CD14-positive monocyte (primary cell): Measurements from ENCODE around the gene UBE2G1. TPM values are rescaled to one million over a fixed set of nuclear protein-coding genes. Genes with fewer than 3 reads are reported as not detected.

Experiments
- DNase-seq, 3 donors: peaks; one replicate each; pipeline ENCODE4 v3.0.0-alpha.2; 2011 to 2022
- H2AFZ ChIP-seq: 2 replicates; pipeline ENCODE4 v1.6.0; 2012; ENCODE audit warnings: mild to moderate bottlenecking, low read depth, low read length, inconsistent platforms; ENCODE audit not compliant: insufficient read depth, poor library complexity, severe bottlenecking
- H3K27ac ChIP-seq, 2 donors: 1 replicate in 1 of 2; 2 replicates in 1 of 2; pipeline ENCODE4 v1.5.1; 2012 to 2013; ENCODE audit warnings: low read length in 2 of 2, control low read depth in 1 of 2, inconsistent platforms in 1 of 2, low read depth in 1 of 2, mild to moderate bottlenecking in 1 of 2
- H3K27me3 ChIP-seq, 2 donors: one replicate each; pipeline versions ENCODE4 v1.6.0 to v1.6.1; 2011 to 2013; ENCODE audit warnings: low read length in 2 of 2; ENCODE audit not compliant: control insufficient read depth in 2 of 2, insufficient read depth in 2 of 2
- H3K36me3 ChIP-seq, 2 donors: replicated peaks in 1 of 2; 1 replicate in 1 of 2; 2 replicates in 1 of 2; pipeline versions ENCODE4 v1.5.1 to v1.6.1; 2012 to 2013; ENCODE audit warnings: low read length in 2 of 2, control low read depth in 1 of 2, inconsistent platforms in 1 of 2, mild to moderate bottlenecking in 1 of 2; ENCODE audit not compliant: insufficient read depth in 2 of 2, control insufficient read depth in 1 of 2
- H3K4me1 ChIP-seq, 2 donors: 1 replicate in 1 of 2; 2 replicates in 1 of 2; pipeline versions ENCODE4 v1.5.1 to v1.6.1; 2012 to 2013; ENCODE audit warnings: low read length in 2 of 2, control low read depth in 1 of 2, inconsistent platforms in 1 of 2, mild to moderate bottlenecking in 1 of 2, moderate library complexity in 1 of 2; ENCODE audit not compliant: insufficient read depth in 2 of 2, control insufficient read depth in 1 of 2
- H3K4me2 ChIP-seq: replicated peaks from 2 replicates; pipeline ENCODE3; 2012; ENCODE audit warnings: low read length, moderate library complexity, mild to moderate bottlenecking; ENCODE audit not compliant: poor library complexity, severe bottlenecking; ENCODE audit errors: extremely low read depth
- H3K4me3 ChIP-seq, 3 experiments: fragments of 200-600 bp in 1 of 3; sonication (generic) in 1 of 3; replicated peaks in 1 of 3; 1 replicate in 2 of 3; 2 replicates in 1 of 3; pipeline ENCODE4 v1.5.1; 2011 to 2013; ENCODE audit warnings: low read length in 3 of 3, mild to moderate bottlenecking in 3 of 3, control low read depth in 2 of 3, low read depth in 2 of 3, inconsistent platforms in 1 of 3, moderate library complexity in 1 of 3
- H3K79me2 ChIP-seq: 2 replicates; pipeline ENCODE4 v1.6.0; 2012; ENCODE audit warnings: mild to moderate bottlenecking, control low read depth, inconsistent platforms, low read length, moderate library complexity; ENCODE audit not compliant: insufficient read depth
- H3K9ac ChIP-seq: 2 replicates; pipeline ENCODE4 v1.6.0; 2017; ENCODE audit warnings: low read length, mild to moderate bottlenecking; ENCODE audit not compliant: insufficient read depth, poor library complexity, severe bottlenecking
- H3K9me3 ChIP-seq, 2 donors: replicated peaks in 1 of 2; 1 replicate in 1 of 2; 2 replicates in 1 of 2; pipeline versions ENCODE4 v1.5.1 to v1.6.1; 2012 to 2013; ENCODE audit warnings: low read length in 2 of 2, control low read depth in 1 of 2; ENCODE audit not compliant: control insufficient read depth in 1 of 2, insufficient read depth in 1 of 2
- H4K20me1 ChIP-seq: 2 replicates; pipeline ENCODE4 v1.6.0; 2012; ENCODE audit warnings: mild to moderate bottlenecking, low read length, control low read depth, moderate library complexity; ENCODE audit not compliant: insufficient read depth
- H3K27ac Mint-ChIP-seq, 7 donors: one replicate each; pipeline ENCODE4 v1.8.0; 2020; ENCODE audit warnings: mild to moderate bottlenecking in 7 of 7, mixed read lengths in 7 of 7, moderate library complexity in 6 of 7, inconsistent platforms in 2 of 7
- H3K27me3 Mint-ChIP-seq, 3 donors: one replicate each; pipeline ENCODE4 v1.8.0; 2021 to 2022; ENCODE audit warnings: low read depth in 3 of 3, mild to moderate bottlenecking in 3 of 3, mixed read lengths in 3 of 3, moderate library complexity in 3 of 3, inconsistent platforms in 1 of 3
- H3K36me3 Mint-ChIP-seq, 2 donors: one replicate each; pipeline ENCODE4 v1.8.0; 2020; ENCODE audit warnings: mixed read lengths in 2 of 2, inconsistent platforms in 1 of 2, mild to moderate bottlenecking in 1 of 2
- H3K4me1 Mint-ChIP-seq: one replicate; pipeline ENCODE4 v1.8.0; 2020; ENCODE audit warnings: mild to moderate bottlenecking, mixed read lengths
- H3K4me3 Mint-ChIP-seq, 2 donors: one replicate each; pipeline ENCODE4 v1.8.0; 2020; ENCODE audit warnings: mild to moderate bottlenecking in 2 of 2, mixed read lengths in 2 of 2, moderate library complexity in 1 of 2
- H3K9me3 Mint-ChIP-seq, 7 donors: one replicate each; pipeline ENCODE4 v1.8.0; 2020 to 2022; ENCODE audit warnings: mixed read lengths in 7 of 7, mild to moderate bottlenecking in 6 of 7, moderate library complexity in 6 of 7, inconsistent platforms in 2 of 7
- WGBS: methylation state at CpG from one replicate; pipeline ENCODE4 v1.1.5; 2013; ENCODE audit warnings: missing lambda C conversion rate; ENCODE audit not compliant: insufficient coverage; 5-methylcytosine and 5-hydroxymethylcytosine counted together
- intact Hi-C, 2 donors: fragments of 100-400 bp; cut with micrococcal nuclease; formaldehyde crosslinking; loops; one replicate each; pipeline versions ENCODE4 v1.15.0 to v1.15.1; 2023
- polyA plus RNA-seq, 3 donors: library from polyadenylated mRNA; depleted of rRNA in 1 of 3; unstranded in 2 of 3; stranded (reverse) in 1 of 3; fragments of 300-500 nt in 2 of 3; fragments of >200 nt in 1 of 3; fragmentation: Illumina TruSeq in 2 of 3; gene quantifications; 1 replicate in 2 of 3; 2 replicates in 1 of 3; pipeline ENCODE4 v1.2.3, GENCODE V29; 2012 to 2021
- TF ChIP-seq, protein P1 (sequence below): fragments of 200-600 bp; IDR thresholded peaks from one replicate; pipeline ENCODE4 v1.8.0; 2022; ENCODE audit warnings: antibody characterized with exemption, mild to moderate bottlenecking

Gene UBE2G1
- polyA plus RNA-seq, 3 donors: 18.3 to 41.4 (median 29.3) TPM

DNA sequence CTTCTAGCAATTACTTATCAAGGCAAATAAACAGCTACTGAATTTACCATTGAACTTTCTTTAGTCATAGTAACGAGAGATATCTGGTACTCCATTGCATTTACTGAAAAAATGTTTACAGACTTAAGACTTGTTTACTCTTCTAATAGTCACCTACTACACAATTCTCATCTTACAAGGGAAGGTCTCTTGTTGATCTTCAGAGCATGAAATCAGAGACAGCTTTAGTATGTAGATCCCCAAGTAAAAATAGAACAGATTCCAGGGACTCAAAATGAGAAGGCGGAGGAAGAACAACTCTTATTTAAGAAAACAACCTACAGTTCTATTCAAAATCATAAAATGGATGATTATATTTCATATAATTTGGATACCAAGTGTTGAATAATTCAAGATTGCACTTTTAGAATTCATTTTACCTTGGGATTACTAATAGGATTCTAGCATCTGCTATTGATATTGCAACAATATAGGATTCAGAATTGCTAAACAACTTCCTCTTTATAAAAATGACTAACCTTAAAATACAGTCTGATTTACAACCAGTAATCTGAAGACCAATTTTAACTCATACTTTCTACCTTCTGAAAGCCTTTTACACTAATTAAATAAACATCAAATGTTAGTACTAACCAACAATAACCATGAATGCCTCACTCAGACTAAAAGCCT, 20.8 kb downstream of the UBE2G1 start:
- H3K27me3 ChIP-seq: no peaks in the 10 kb centered on the region
- H3K9me3 Mint-ChIP-seq: peaks cover 0 to 3% (median 0%) of the 10 kb centered on the region in 7 donors
- H3K27me3 Mint-ChIP-seq: peaks cover 0 to 1% (median 0%) of the 10 kb centered on the region in 3 donors
- H3K36me3 Mint-ChIP-seq: peaks cover 0 to 10% of the 10 kb centered on the region in 2 donors
- H3K9me3 ChIP-seq: no peaks in the 10 kb centered on the region
- no peak overlapping the region for H3K9ac ChIP-seq
- peaks cover 9% of the 10 kb centered on the region for H3K4me1 Mint-ChIP-seq
- peaks cover 95% of the 10 kb centered on the region for H4K20me1 ChIP-seq
- no peak overlapping the region for H2AFZ ChIP-seq
- no peak overlapping the region for H3K27ac ChIP-seq
- peaks cover 0 to 5% of the 10 kb centered on the region in 2 donors for H3K36me3 ChIP-seq
- peak overlapping the region in 5 of 7 donors; percentile 9 to 73 (median 41) for H3K27ac Mint-ChIP-seq
- H3K4me1 ChIP-seq: peaks cover 3 to 12% of the 10 kb centered on the region in 2 donors
- peak in 2 of 3 donors; percentile 6 to 25 for DNase-seq
- no peak overlapping the region for H3K4me3 ChIP-seq
- peaks cover 97% of the 10 kb centered on the region for H3K79me2 ChIP-seq
- TF ChIP-seq, protein P1, sequence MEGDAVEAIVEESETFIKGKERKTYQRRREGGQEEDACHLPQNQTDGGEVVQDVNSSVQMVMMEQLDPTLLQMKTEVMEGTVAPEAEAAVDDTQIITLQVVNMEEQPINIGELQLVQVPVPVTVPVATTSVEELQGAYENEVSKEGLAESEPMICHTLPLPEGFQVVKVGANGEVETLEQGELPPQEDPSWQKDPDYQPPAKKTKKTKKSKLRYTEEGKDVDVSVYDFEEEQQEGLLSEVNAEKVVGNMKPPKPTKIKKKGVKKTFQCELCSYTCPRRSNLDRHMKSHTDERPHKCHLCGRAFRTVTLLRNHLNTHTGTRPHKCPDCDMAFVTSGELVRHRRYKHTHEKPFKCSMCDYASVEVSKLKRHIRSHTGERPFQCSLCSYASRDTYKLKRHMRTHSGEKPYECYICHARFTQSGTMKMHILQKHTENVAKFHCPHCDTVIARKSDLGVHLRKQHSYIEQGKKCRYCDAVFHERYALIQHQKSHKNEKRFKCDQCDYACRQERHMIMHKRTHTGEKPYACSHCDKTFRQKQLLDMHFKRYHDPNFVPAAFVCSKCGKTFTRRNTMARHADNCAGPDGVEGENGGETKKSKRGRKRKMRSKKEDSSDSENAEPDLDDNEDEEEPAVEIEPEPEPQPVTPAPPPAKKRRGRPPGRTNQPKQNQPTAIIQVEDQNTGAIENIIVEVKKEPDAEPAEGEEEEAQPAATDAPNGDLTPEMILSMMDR: no peak
- no peak overlapping the region for H3K4me3 Mint-ChIP-seq
- no peak overlapping the region for H3K4me2 ChIP-seq
- intact Hi-C loops: no loop called here
- no CpG with 5 or more reads among the region's 2 CpGs for WGBS

DNA sequence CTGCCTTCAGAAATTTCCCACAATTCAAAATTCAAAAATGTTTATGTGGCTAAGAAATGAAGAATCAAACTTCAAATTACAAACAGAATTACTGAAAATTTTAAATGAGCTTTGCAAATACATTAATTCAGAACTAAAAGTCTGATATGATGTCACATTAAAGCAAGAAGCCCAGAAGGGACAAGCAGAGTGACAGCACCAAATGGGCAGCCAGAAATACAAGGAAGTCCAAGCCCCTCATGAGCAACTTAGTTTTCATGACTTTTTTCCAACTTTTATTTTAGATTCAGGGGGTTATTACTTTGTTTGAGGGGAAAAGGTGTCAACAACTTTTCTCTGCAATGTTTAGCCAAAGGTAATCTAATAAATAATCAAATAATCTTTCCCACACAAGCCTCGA, 21.5 kb downstream of the UBE2G1 start:
- whole genome bisulfite sequencing: no CpG with 5 or more reads among the region's 1 CpG
- peaks cover 3 to 12% of the 10 kb centered on the region in 2 donors for H3K4me1 ChIP-seq
- intact Hi-C loops: no loop called here
- Mint-ChIP-seq H3K36me3 (peaks cover 0 to 13% of the 10 kb centered on the region in 2 donors), H3K27me3 (peaks cover 0 to 1% (median 0%) of the 10 kb centered on the region in 3 donors), H3K4me3 (no peak overlapping the region), H3K27ac (no peak overlapping the region), H3K4me1 (peaks cover 9% of the 10 kb centered on the region), H3K9me3 (peaks cover 0 to 3% (median 0%) of the 10 kb centered on the region in 7 donors)
- no peaks in the 10 kb centered on the region for H3K9me3 ChIP-seq
- H4K20me1 ChIP-seq: peaks cover 95% of the 10 kb centered on the region
- H3K27ac ChIP-seq: no peak overlapping the region
- H3K4me3 ChIP-seq: no peak overlapping the region
- H2AFZ ChIP-seq: no peak overlapping the region
- H3K4me2 ChIP-seq: no peak overlapping the region
- TF ChIP-seq, protein P1: no peak
- H3K9ac ChIP-seq: no peak overlapping the region
- DNase-seq: no peak
- peaks cover 0 to 6% of the 10 kb centered on the region in 2 donors for H3K36me3 ChIP-seq
- H3K27me3 ChIP-seq: no peaks in the 10 kb centered on the region
- H3K79me2 ChIP-seq: peaks cover 97% of the 10 kb centered on the region
